Measurements from ENCODE around the gene TNNI3K.

The TNNI3K gene

DNA sequence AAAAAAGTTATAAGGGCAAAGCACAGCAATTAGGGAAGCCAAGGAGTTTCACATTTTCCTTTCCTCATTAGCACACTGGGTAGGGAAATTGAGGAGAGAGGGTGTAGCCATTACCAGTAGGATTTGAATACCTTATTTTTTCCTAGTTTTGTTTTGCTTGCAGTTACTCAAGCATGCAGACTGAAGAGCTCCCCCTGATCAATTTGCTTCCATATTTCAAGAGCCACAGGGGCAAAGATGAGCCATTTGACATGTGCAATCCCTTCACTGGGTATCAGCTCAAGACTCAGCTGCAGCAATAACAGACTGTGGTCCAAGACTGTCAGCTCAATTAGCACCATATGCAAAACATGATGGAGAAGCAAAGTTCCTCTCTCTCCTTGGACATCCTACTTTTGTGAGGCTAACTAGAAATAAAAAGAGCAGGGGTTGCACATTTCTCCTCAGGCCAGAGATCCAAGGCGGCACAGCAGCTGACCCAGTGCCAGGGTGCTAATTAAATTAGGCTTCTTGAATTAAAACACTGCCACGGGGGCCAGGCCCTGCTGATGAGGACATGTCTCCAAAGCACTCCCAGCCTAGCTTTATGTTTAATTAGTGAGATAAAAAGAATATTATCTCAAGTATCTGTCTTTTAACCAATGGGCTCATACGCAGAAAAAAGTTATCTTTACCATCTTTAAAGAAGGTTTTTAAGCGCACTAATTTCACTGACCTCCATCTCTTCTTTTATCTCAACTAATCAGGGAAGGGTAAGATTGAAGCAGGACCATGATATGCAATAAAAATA, 314.0 kb downstream of the TNNI3K start:
- in situ Hi-C loops (cut with MboI; ENCODE audit: low sequenced_read_pairs) = no loop called here

DNA sequence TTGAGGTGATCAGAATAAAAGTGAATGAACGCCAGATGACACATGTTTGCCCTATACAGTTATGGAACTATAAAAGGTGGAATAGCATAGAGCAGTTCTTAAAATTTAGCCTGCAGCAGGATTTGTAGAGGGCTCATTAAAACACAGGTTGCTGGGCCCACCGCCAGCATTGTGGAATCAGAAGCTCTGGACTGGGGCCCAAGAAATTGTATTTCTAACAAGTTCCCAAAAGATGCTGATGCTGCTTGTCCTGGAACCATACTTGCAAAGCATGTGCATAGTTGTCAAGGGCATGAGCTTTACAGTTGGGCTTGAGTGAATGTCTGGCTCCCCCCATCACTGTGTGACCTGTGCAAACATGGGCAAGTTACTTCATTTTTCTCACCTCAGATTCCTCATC, 314.7 kb downstream of the TNNI3K start:
- in situ Hi-C loops (cut with MboI; ENCODE audit: low sequenced_read_pairs) = no loop called here

GRCh38 chr1:74570797-74571492, 335.8 kb downstream of the TNNI3K start:
- in situ Hi-C loops (cut with MboI; ENCODE audit: low sequenced_read_pairs) = no loop called here

- in situ Hi-C loops (cut with MboI; ENCODE audit: low sequenced_read_pairs) = no loop called here
Measured at GRCh38 chr1:74571493-74571800, 336.3 kb downstream of the TNNI3K start.

GRCh38 chr1:74571891-74572290, 336.7 kb downstream of the TNNI3K start:
- in situ Hi-C loops (cut with MboI; ENCODE audit: low sequenced_read_pairs) = no loop called here

DNA sequence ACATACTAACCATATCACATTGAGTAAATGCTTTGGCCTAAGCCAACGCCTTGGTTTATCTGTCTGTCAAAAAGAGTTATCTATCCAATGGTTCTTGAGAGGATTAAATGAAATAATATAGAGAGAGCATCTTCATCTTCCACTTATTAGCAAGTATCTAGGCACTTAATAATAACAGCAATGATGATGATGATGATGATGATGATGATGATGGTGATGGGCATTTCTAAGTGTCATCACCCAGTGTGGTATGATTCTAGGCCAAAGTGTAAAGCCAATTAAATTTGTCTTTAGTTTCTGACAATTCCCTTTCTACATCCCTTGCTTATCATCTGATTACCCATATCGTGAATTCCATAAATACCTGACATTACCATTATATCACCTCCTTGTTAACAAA, 342.9 kb downstream of the TNNI3K start:
- in situ Hi-C loops (cut with MboI; ENCODE audit: low sequenced_read_pairs) = no loop called here

GRCh38 chr1:74579425-74579824, 344.2 kb downstream of the TNNI3K start:
- in situ Hi-C loops (cut with MboI; ENCODE audit: low sequenced_read_pairs) = no loop called here

DNA sequence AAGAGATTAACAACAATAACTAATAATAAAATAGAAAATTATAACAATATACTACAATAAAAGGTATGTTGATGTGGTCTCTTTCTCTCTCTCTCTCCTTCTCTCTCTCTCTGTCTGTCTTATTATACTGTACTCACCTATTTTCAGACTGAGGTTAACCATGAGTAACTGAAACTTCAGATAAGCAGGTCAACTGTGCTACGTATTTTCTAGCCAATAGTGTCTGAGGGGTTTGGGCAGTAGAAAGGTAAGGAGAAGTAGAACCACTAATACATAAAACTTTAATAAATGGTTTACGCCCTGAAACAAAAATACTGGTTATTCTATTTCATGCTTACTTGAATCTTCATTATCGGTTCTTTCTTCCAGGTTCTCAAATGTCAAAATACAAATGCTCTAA, 348.2 kb downstream of the TNNI3K start:
- in situ Hi-C loops (cut with MboI; ENCODE audit: low sequenced_read_pairs) = no loop called here

GRCh38 chr1:74584185-74584584, 349.0 kb downstream of the TNNI3K start:
- in situ Hi-C loops (cut with MboI; ENCODE audit: low sequenced_read_pairs) = no loop called here

- in situ Hi-C loops (cut with MboI; ENCODE audit: low sequenced_read_pairs) = no loop called here
Measured at GRCh38 chr1:74586253-74586897, 351.2 kb downstream of the TNNI3K start.

DNA sequence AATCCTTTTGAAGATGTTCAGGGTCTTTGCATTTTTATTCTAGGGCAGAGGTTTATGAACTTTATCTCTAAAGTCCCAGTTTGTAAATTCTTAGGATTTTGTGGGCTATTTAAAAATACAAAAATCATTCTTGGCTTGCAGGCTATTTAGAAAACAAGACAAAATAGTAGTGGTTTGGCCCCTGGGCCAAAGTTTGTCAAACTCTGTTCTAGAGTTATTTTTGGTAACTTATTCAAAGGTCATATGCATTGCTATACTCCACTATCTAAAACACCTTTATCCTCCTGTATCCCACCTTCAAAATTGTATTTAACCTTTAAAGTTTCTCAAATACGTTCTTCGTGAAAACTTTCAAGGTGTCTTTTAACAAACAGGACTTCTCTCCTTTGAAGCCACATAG, 352.7 kb downstream of the TNNI3K start:
- in situ Hi-C loops (cut with MboI; ENCODE audit: low sequenced_read_pairs) = no loop called here

DNA sequence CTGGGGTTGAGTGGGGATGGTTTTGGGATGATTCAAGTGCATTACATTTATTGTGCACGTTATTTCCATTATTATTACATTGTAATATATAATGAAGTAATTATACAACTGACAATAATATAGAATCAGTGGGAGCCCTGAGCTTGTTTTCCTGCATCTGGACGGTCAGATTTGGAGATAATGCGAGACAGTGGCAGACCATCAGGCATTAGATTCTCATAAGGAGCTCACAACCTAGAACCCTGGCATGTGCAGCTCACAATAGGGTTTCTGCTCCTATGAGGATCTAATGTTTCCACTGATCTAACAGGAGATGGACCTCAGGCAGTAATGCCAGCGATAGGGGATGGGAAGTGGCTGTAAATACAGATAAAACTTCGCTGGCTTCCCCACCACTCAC, 355.1 kb downstream of the TNNI3K start:
- in situ Hi-C loops (cut with MboI; ENCODE audit: low sequenced_read_pairs) = no loop called here

- in situ Hi-C loops (cut with MboI; ENCODE audit: low sequenced_read_pairs) = no loop called here
Measured at GRCh38 chr1:74591949-74592348, 356.8 kb downstream of the TNNI3K start.

GRCh38 chr1:74592580-74593355, 357.6 kb downstream of the TNNI3K start:
- in situ Hi-C loops (cut with MboI; ENCODE audit: low sequenced_read_pairs) = no loop called here
